Endothelial cell of umbilical vein (primary cell): ENCODE measurements around the gene EPS8. TPM values are rescaled to one million over a fixed set of nuclear protein-coding genes. Genes with fewer than 3 reads are reported as not detected.

Experiments
- BruUV-seq: library from RNA; stranded (reverse); fragments of 400-500 nt; replicated peaks from 2 replicates; lab custom pipeline; 2021; lab: Mats Ljungman, UMichigan
- CTCF ChIA-PET: fragments of 300-600, 350-600 bp; sonication (Branson Sonifier 250); formaldehyde crosslinking; loops from one replicate; lab custom pipeline; 2021; ENCODE audit warnings: antibody characterized with exemption, inconsistent platforms; lab: Charles Lee
- POLR2A ChIA-PET: fragments of 300-600, 350-600 bp; sonication (Branson Sonifier 250); formaldehyde crosslinking; loops from one replicate; lab custom pipeline; 2021; ENCODE audit warnings: antibody characterized with exemption, inconsistent platforms; lab: Charles Lee
- DNase-seq: peaks from one replicate; pipeline ENCODE4 v3.0.0-alpha.2; 2011; ENCODE audit warnings: low read depth, low spot score
- FAIRE-seq: peaks from 2 replicates; lab custom pipeline; 2011; peaks lifted over from hg19 to GRCh38; lab: Jason Lieb, UNC
- H2AFZ ChIP-seq: 2 replicates; pipeline ENCODE4 v1.6.0; 2012; ENCODE audit warnings: low read depth, low read length, control low read depth, inconsistent platforms
- H3K27ac ChIP-seq: 2 replicates; pipeline ENCODE4 v1.5.1; 2011; ENCODE audit warnings: low read depth, mild to moderate bottlenecking, control low read depth, low read length, moderate library complexity; ENCODE audit not compliant: insufficient read depth
- H3K27me3 ChIP-seq, 2 experiments: 2 replicates each; pipeline versions ENCODE4 v1.6.0 to v1.6.1; 2011; ENCODE audit warnings: low read length in 2 of 2, mixed read lengths in 1 of 2; ENCODE audit not compliant: control insufficient read depth in 2 of 2, insufficient read depth in 2 of 2
- H3K36me3 ChIP-seq, 2 experiments: 2 replicates in 1 of 2; 3 replicates in 1 of 2; pipeline ENCODE4 v1.5.1; 2011; ENCODE audit warnings: low read length in 2 of 2, mild to moderate bottlenecking in 1 of 2, moderate library complexity in 1 of 2; ENCODE audit not compliant: control insufficient read depth in 2 of 2, insufficient read depth in 2 of 2; ENCODE audit errors: extremely low read depth in 1 of 2
- H3K4me1 ChIP-seq: 3 replicates; pipeline ENCODE4 v1.5.1; 2011; ENCODE audit warnings: mild to moderate bottlenecking, low read length; ENCODE audit not compliant: control insufficient read depth, insufficient read depth; ENCODE audit errors: extremely low read depth
- H3K4me2 ChIP-seq: 2 replicates; pipeline ENCODE4 v1.6.1; 2011; ENCODE audit warnings: low read length, control low read depth, mixed read lengths; ENCODE audit not compliant: insufficient read depth
- H3K4me3 ChIP-seq, 3 experiments: fragments of 200-600 bp in 1 of 3; sonication (generic), shearing (Covaris generic) in 1 of 3; replicated peaks in 1 of 3; 2 replicates each; pipeline ENCODE4 v1.5.1; 2011 to 2016; ENCODE audit warnings: control low read depth in 3 of 3, low read length in 3 of 3, mild to moderate bottlenecking in 2 of 3, inconsistent platforms in 1 of 3, low read depth in 1 of 3, moderate library complexity in 1 of 3; ENCODE audit not compliant: insufficient read depth in 1 of 3
- H3K79me2 ChIP-seq: 2 replicates; pipeline ENCODE4 v1.6.0; 2012; ENCODE audit warnings: low read length, inconsistent platforms; ENCODE audit not compliant: control insufficient read depth, insufficient read depth
- H3K9ac ChIP-seq: replicated peaks from 2 replicates; pipeline ENCODE3; 2011; ENCODE audit warnings: low read length, control low read depth; ENCODE audit not compliant: insufficient read depth; ENCODE audit errors: extremely low read depth
- H3K9me1 ChIP-seq: replicated peaks from 3 replicates; pipeline ENCODE4 v1.6.0; 2011; ENCODE audit warnings: mild to moderate bottlenecking, low read length; ENCODE audit not compliant: control insufficient read depth, insufficient read depth; ENCODE audit errors: extremely low read depth
- H3K9me3 ChIP-seq: replicated peaks from 2 replicates; pipeline ENCODE4 v1.5.1; 2012; ENCODE audit warnings: low read length, inconsistent platforms; ENCODE audit not compliant: control insufficient read depth, insufficient read depth
- H4K20me1 ChIP-seq: replicated peaks from 2 replicates; pipeline ENCODE3; 2011; ENCODE audit warnings: mild to moderate bottlenecking, low read length; ENCODE audit not compliant: control insufficient read depth, insufficient read depth; ENCODE audit errors: extremely low read depth
- CTCF ChIP-seq, 2 donors: IDR thresholded peaks; 1 replicate in 1 of 2; 2 replicates in 1 of 2; pipeline ENCODE4 v1.5.1; 2011; ENCODE audit warnings: low read length in 2 of 2, mild to moderate bottlenecking in 2 of 2, moderate library complexity in 2 of 2, control low read depth in 1 of 2, inconsistent platforms in 1 of 2, low read depth in 1 of 2; ENCODE audit not compliant: insufficient read depth in 1 of 2; ENCODE audit errors: extremely low read depth in 1 of 2
- EZH2 ChIP-seq: IDR thresholded peaks from 2 replicates; pipeline ENCODE4 v1.6.1; 2012; ENCODE audit warnings: borderline replicate concordance, low read depth, mild to moderate bottlenecking, moderate library complexity, low read length, inconsistent platforms; ENCODE audit not compliant: severe bottlenecking
- FOS ChIP-seq: IDR thresholded peaks from 2 replicates; pipeline ENCODE4 v1.6.1; 2011; ENCODE audit warnings: mild to moderate bottlenecking, low read length, moderate library complexity, borderline replicate concordance; ENCODE audit not compliant: insufficient read depth
- GATA2 ChIP-seq: IDR thresholded peaks from 2 replicates; pipeline ENCODE4 v1.7.0; 2011; ENCODE audit warnings: low read depth, mild to moderate bottlenecking, moderate library complexity, mixed read lengths, low read length; ENCODE audit not compliant: insufficient read length, insufficient read depth
- JUN ChIP-seq: IDR thresholded peaks from 2 replicates; pipeline ENCODE4 v1.6.1; 2011; ENCODE audit warnings: borderline replicate concordance, low read depth; ENCODE audit not compliant: insufficient read length, insufficient read depth
- MYC ChIP-seq: IDR thresholded peaks from one replicate; pipeline ENCODE4 v1.6.1; 2011; ENCODE audit warnings: mild to moderate bottlenecking, low read depth, low read length
- POLR2A ChIP-seq: IDR thresholded peaks from 2 replicates; pipeline ENCODE4 v1.6.1; 2012; ENCODE audit warnings: low read depth, mild to moderate bottlenecking, control low read depth, low read length
- POLR2AphosphoS5 ChIP-seq: IDR thresholded peaks from 2 replicates; pipeline ENCODE4 v1.6.1; 2012; ENCODE audit warnings: low read depth, mild to moderate bottlenecking, control low read depth, low read length, moderate library complexity; ENCODE audit not compliant: insufficient read depth
- dilution Hi-C: fragments of 300-500 bp; cut with MboI; formaldehyde crosslinking; loops from one replicate; pipeline ENCODE4 v1.15.0; 2019; ENCODE audit warnings: low sequenced_read_pairs; ENCODE audit not compliant: extremely low pct_ligation_motif_present
- intact Hi-C: fragments of 100-400 bp; cut with micrococcal nuclease; formaldehyde crosslinking; loops from one replicate; pipeline ENCODE4 v1.10.0; 2022
- polyA plus RNA-seq, 4 experiments: library from polyadenylated mRNA; depleted of rRNA in 3 of 4; stranded (reverse) in 3 of 4; unstranded in 1 of 4; fragments of >200 nt; gene quantifications; 2 replicates each; pipeline versions ENCODE4 v1.2.1 to v1.2.3, GENCODE V29; 2011 to 2012; ENCODE audit warnings: missing spikeins in 1 of 4
- total RNA-seq: library from RNA; stranded (reverse); gene quantifications from 2 replicates; pipeline ENCODE4 v1.2.3, GENCODE V29; 2021
- TF ChIP-seq, protein P1 (sequence below): IDR thresholded peaks from 2 replicates; pipeline ENCODE4 v1.6.1; 2011; ENCODE audit not compliant: insufficient read depth, insufficient read length

The EPS8 gene
- total and polyA plus RNA-seq, 2 donors (not counting 3 experiments of a cell fraction or from before 2014, with no cell fraction given) = 8.4 to 11.9 TPM

DNA sequence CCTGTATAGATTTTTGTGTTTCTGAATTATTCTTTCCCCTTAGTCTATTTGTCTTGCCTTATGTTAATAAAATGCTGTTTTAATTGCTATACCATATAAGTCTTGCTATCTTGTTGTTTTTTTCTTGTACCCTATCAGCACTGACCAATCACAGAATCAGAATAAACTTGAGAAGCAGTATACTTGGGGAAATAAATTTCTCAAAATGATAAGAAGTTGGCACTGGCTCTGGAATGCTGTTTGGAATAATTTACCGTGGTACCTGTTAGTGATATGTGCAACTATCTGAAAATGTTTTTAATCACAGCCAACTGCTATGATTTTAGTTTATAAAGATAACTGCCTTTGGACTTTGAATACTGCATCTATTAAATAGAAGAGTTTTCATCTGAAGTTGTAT lies 37.9 kb upstream of the EPS8 start:
- Histone ChIP-seq H3K4me2 (no peak overlapping the region), H3K4me1 (no peaks in the 10 kb centered on the region), H3K79me2 (no peaks in the 10 kb centered on the region), H3K9me1 (no peaks in the 10 kb centered on the region), H2AFZ (no peak overlapping the region), H4K20me1 (no peaks in the 10 kb centered on the region), H3K9me3 (no peaks in the 10 kb centered on the region), H3K27me3 (no peaks in the 10 kb centered on the region), H3K27ac (no peak overlapping the region), H3K4me3 (no peak overlapping the region), H3K9ac (no peak overlapping the region), H3K36me3 (no peaks in the 10 kb centered on the region)
- no peak for TF ChIP-seq MYC
- TF ChIP-seq, protein P1, sequence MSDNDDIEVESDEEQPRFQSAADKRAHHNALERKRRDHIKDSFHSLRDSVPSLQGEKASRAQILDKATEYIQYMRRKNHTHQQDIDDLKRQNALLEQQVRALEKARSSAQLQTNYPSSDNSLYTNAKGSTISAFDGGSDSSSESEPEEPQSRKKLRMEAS = no peak
- no peak for TF ChIP-seq FOS
- TF ChIP-seq POLR2AphosphoS5 = no peak
- no peak for TF ChIP-seq EZH2
- TF ChIP-seq JUN = no peak
- no peak for TF ChIP-seq CTCF (IDR thresholded peaks at IDR 0.05; ENCODE audit: extremely low read depth in 1 of 2, insufficient read depth in 1 of 2, low read depth in 1 of 2, low read length in 2 of 2)
- TF ChIP-seq POLR2A = no peak
- no peak for TF ChIP-seq GATA2
- no TSS peak for BruUV-seq
- FAIRE-seq (no peak), DNase-seq (no peak)
- dilution Hi-C loops (no loop called here), intact Hi-C loops (no loop called here)
- POLR2A ChIA-PET = no interaction called here
- CTCF ChIA-PET = interaction anchor here (0.8 to 2.2 kb wide), 7 partner anchors 12 to 242 kb away, joined by 3 to 12 read pairs (median 3); partner anchors contain the start of gene EPS8
